HepG2 (cell line): ENCODE data around the gene SH2D3A. TPM values are rescaled to one million over a fixed set of nuclear protein-coding genes. Genes with fewer than 3 reads are reported as not detected.

Experiments used
- CBX5 ChIP-seq: sonication (generic); formaldehyde crosslinking; IDR thresholded peaks from 2 replicates; pipeline ENCODE4 v1.4.0; 2020; ENCODE audit warnings: missing genetic modification reagents, borderline replicate concordance
- DNMT1 ChIP-seq: sonication (generic); formaldehyde crosslinking; IDR thresholded peaks from 2 replicates; pipeline ENCODE4 v1.5.1; 2020; ENCODE audit warnings: mild to moderate bottlenecking, missing genetic modification reagents
- EP300 ChIP-seq, 3 experiments: sonication (generic) in 1 of 3; formaldehyde crosslinking in 1 of 3; IDR thresholded peaks; 2 replicates each; pipeline versions ENCODE4 v1.5.1 to v1.6.1; 2011 to 2020; ENCODE audit warnings: low read depth in 2 of 3, low read length in 2 of 3, borderline replicate concordance in 1 of 3, improper control_type of control experiment in 1 of 3, mild to moderate bottlenecking in 1 of 3, missing genetic modification reagents in 1 of 3, moderate library complexity in 1 of 3
- GLI4 ChIP-seq: sonication (generic); formaldehyde crosslinking; IDR thresholded peaks from 2 replicates; pipeline ENCODE4 v1.5.1; 2020; ENCODE audit warnings: missing genetic modification reagents, mild to moderate bottlenecking, moderate library complexity, borderline replicate concordance
- POLR2AphosphoS2 ChIP-seq: IDR thresholded peaks from 2 replicates; pipeline ENCODE4 v1.6.1; 2011; ENCODE audit warnings: low read depth, low read length, improper control_type of control experiment
- RAD21 ChIP-seq: fragments of 450-650 bp; formaldehyde crosslinking; IDR thresholded peaks from 2 replicates; pipeline ENCODE4 v1.5.0; 2020; ENCODE audit warnings: mild to moderate bottlenecking
- RARA ChIP-seq: IDR thresholded peaks from 2 replicates; pipeline ENCODE4 v1.6.1; 2016; ENCODE audit warnings: missing genetic modification reagents, missing compliant biosample characterization
- SOX6 ChIP-seq, 2 experiments: fragments of 450-650 bp in 1 of 2; sonication (generic) in 1 of 2; formaldehyde crosslinking in 1 of 2; IDR thresholded peaks; 2 replicates each; pipeline versions ENCODE4 v1.4.0 to v1.6.1; 2017 to 2020; ENCODE audit warnings: antibody characterized with exemption in 1 of 2, mild to moderate bottlenecking in 1 of 2, missing genetic modification reagents in 1 of 2
- SSRP1 ChIP-seq: IDR thresholded peaks from 2 replicates; pipeline ENCODE4 v1.6.1; 2016; ENCODE audit warnings: control low read depth
- SUZ12 ChIP-seq: fragments of 150-350 bp; IDR thresholded peaks from 2 replicates; pipeline ENCODE4 v1.6.1; 2014; ENCODE audit warnings: low read depth, low read length
- THYN1 ChIP-seq: sonication (generic); formaldehyde crosslinking; IDR thresholded peaks from 2 replicates; pipeline ENCODE4 v1.8.1; 2023; ENCODE audit warnings: low read depth, mild to moderate bottlenecking, moderate library complexity, missing genetic modification reagents, borderline replicate concordance
- ZBTB7A ChIP-seq: sonication (generic); formaldehyde crosslinking; IDR thresholded peaks from 2 replicates; pipeline ENCODE4 v1.8.0; 2022; ENCODE audit warnings: mild to moderate bottlenecking, missing genetic modification reagents
- ZBTB8A ChIP-seq: sonication (generic); formaldehyde crosslinking; IDR thresholded peaks from 2 replicates; pipeline ENCODE4 v1.4.0; 2020; ENCODE audit warnings: mild to moderate bottlenecking, low read depth, missing genetic modification reagents, borderline replicate concordance
- ZFP82 ChIP-seq: sonication (generic); formaldehyde crosslinking; IDR thresholded peaks from 2 replicates; pipeline ENCODE4 v1.5.1; 2020; ENCODE audit warnings: mild to moderate bottlenecking, missing genetic modification reagents, borderline replicate concordance
- ZFY ChIP-seq: sonication (generic); formaldehyde crosslinking; IDR thresholded peaks from 2 replicates; pipeline ENCODE4 v1.4.0; 2020; ENCODE audit warnings: missing genetic modification reagents
- ZNF20 ChIP-seq: sonication (generic); formaldehyde crosslinking; IDR thresholded peaks from 2 replicates; pipeline ENCODE4 v1.4.0; 2020; ENCODE audit warnings: mild to moderate bottlenecking, moderate library complexity, missing genetic modification reagents
- ZNF543 ChIP-seq: sonication (generic); formaldehyde crosslinking; IDR thresholded peaks from 2 replicates; pipeline ENCODE4 v1.4.0; 2020; ENCODE audit warnings: mild to moderate bottlenecking, missing genetic modification reagents
- ZNF652 ChIP-seq: IDR thresholded peaks from 2 replicates; pipeline ENCODE4 v1.6.1; 2016; ENCODE audit warnings: low read depth, borderline replicate concordance
- ZNF703 ChIP-seq: sonication (generic); formaldehyde crosslinking; IDR thresholded peaks from 2 replicates; pipeline ENCODE4 v1.5.1; 2020; ENCODE audit warnings: missing genetic modification reagents, mild to moderate bottlenecking, moderate library complexity, borderline replicate concordance
- ZNF713 ChIP-seq: sonication (generic); formaldehyde crosslinking; IDR thresholded peaks from 2 replicates; pipeline ENCODE4 v1.4.0; 2020; ENCODE audit warnings: mild to moderate bottlenecking, missing genetic modification reagents
- polyA plus RNA-seq, 8 experiments: library from polyadenylated mRNA; depleted of rRNA in 3 of 8; stranded (reverse) in 7 of 8; unstranded in 1 of 8; fragments of >200 nt; fragmentation: Illumina TruSeq in 4 of 8; extraction: Trizol in 4 of 8; gene quantifications; 2 replicates each; pipeline versions ENCODE4 v1.2.1 to v1.2.3, GENCODE V29; 2011 to 2016; ENCODE audit warnings: low read depth in 4 of 8, missing spikeins in 1 of 8, mixed read lengths in 1 of 8; ENCODE audit not compliant: insufficient read depth in 1 of 8
- total RNA-seq, 5 experiments: library from RNA; depleted of rRNA; stranded (reverse); fragments of >200 nt; fragmentation: Illumina TruSeq; extraction: Trizol; gene quantifications; 2 replicates each; pipeline ENCODE4 v1.2.3, GENCODE V29; 2016; ENCODE audit warnings: low read depth in 1 of 5
- TF ChIP-seq, protein P1 (sequence below): sonication (generic); formaldehyde crosslinking; IDR thresholded peaks from 2 replicates; pipeline ENCODE4 v1.4.0; 2020; ENCODE audit warnings: missing genetic modification reagents, mild to moderate bottlenecking, borderline replicate concordance
- TF ChIP-seq, protein P2 (sequence below): IDR thresholded peaks from 2 replicates; pipeline ENCODE4 v1.6.1; 2016; ENCODE audit warnings: low read depth, control low read depth

SH2D3A gene
- total and polyA plus RNA-seq, 2 of the 13 experiments (the other 11 are each of a cell fraction or from before 2014, with no cell fraction given) = 1.0 to 2.2 TPM

DNA sequence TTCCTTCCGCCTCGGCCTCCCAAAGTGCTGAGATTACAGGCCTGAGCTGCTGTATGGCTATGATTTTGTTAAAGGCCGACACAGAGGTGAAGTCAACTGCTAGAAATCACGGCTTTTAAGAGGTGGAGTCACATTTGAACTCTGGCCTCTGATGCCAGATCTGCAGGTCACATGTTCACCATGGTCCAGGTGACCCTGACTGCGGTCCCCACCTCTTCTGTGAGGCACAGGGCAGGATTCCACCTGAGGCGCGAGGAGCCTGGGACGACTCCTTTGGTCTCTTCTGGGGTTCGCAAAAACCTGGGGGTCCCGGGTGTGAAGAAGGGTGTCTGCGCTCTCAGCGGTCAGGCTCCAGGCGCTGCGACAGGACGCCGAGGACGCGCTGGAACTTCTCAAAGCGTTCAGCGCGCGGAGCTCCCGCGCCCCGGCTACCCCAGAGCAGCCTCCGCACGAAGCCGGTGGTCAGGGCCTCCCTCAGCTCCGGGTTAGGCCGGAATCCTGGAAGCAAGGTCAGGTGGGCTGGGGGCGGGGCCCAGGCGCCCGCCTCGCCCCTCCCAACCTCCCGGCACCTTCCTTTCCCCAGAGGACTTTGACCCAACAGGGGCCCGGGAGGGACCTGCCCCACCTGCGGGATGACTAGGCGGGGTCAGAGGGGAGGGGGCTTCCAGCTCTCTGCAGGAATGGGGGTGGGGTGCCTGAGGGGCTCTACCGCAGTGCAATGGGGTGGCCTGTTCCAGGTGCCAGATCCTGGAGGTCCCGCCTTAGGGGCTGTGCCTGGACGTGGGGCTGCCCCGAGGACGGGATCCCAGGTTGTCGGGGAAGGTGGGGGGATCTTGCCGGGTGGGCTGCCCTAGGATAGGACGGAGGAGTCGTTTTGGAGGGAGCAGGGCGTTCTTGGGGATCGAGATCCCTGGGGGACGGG lies 14.7 kb downstream of the SH2D3A start (continued):
- no peak for TF ChIP-seq ZNF652 (CRISPR knock-in tag)
- TF ChIP-seq, protein P1, sequence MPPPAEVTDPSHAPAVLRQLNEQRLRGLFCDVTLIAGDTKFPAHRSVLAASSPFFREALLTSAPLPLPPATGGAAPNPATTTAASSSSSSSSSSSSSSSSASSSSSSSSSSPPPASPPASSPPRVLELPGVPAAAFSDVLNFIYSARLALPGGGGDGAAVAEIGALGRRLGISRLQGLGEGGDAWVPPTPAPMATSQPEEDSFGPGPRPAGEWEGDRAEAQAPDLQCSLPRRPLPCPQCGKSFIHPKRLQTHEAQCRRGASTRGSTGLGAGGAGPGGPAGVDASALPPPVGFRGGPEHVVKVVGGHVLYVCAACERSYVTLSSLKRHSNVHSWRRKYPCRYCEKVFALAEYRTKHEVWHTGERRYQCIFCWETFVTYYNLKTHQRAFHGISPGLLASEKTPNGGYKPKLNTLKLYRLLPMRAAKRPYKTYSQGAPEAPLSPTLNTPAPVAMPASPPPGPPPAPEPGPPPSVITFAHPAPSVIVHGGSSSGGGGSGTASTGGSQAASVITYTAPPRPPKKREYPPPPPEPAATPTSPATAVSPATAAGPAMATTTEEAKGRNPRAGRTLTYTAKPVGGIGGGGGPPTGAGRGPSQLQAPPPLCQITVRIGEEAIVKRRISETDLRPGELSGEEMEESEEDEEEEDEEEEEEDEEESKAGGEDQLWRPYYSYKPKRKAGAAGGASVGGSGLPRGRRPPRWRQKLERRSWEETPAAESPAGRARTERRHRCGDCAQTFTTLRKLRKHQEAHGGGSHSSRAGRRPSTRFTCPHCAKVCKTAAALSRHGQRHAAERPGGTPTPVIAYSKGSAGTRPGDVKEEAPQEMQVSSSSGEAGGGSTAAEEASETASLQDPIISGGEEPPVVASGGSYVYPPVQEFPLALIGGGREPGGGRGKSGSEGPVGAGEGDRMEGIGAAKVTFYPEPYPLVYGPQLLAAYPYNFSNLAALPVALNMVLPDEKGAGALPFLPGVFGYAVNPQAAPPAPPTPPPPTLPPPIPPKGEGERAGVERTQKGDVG (CRISPR knock-in tag) = no peak
- TF ChIP-seq ZNF543 (CRISPR knock-in tag) = no peak
- no peak; the same call in 1 of the 2 replicates for TF ChIP-seq ZNF713 (CRISPR knock-in tag)
- peak; percentile 83 for TF ChIP-seq ZFY (CRISPR knock-in tag)
- TF ChIP-seq ZBTB8A (CRISPR knock-in tag) = no peak
- TF ChIP-seq RAD21 (CRISPR knock-in tag) = 0 out of 2 replicates have a peak, but pooled peaks have one; percentile 20
- no peak for TF ChIP-seq ZFP82
- TF ChIP-seq GLI4 (CRISPR knock-in tag) = peak; percentile 30; the same call in 1 of the 2 replicates
- TF ChIP-seq EP300 (IDR thresholded peaks at IDR 0.05; ENCODE audit: low read depth in 2 of 2, low read length in 2 of 2) = peak in 1 of 2 experiments; percentile 50; a peak in 2 of 4 replicates
- no peak; the same call in 1 of the 2 replicates for TF ChIP-seq EP300 (CRISPR knock-in tag; IDR thresholded peaks at IDR 0.05; ENCODE audit: borderline replicate concordance)
- no peak for TF ChIP-seq CBX5 (CRISPR knock-in tag)
- TF ChIP-seq DNMT1 (CRISPR knock-in tag) = no peak
- TF ChIP-seq SUZ12 = no peak
- no peak; the same call in 1 of the 2 replicates for TF ChIP-seq RARA
- no peak for TF ChIP-seq SOX6 (IDR thresholded peaks at IDR 0.05)
- TF ChIP-seq SOX6 (CRISPR knock-in tag; IDR thresholded peaks at IDR 0.05) = peak; percentile 80
- TF ChIP-seq POLR2AphosphoS2 = no peak
- no peak for TF ChIP-seq SSRP1
- no peak for TF ChIP-seq ZNF20
- TF ChIP-seq, protein P2, sequence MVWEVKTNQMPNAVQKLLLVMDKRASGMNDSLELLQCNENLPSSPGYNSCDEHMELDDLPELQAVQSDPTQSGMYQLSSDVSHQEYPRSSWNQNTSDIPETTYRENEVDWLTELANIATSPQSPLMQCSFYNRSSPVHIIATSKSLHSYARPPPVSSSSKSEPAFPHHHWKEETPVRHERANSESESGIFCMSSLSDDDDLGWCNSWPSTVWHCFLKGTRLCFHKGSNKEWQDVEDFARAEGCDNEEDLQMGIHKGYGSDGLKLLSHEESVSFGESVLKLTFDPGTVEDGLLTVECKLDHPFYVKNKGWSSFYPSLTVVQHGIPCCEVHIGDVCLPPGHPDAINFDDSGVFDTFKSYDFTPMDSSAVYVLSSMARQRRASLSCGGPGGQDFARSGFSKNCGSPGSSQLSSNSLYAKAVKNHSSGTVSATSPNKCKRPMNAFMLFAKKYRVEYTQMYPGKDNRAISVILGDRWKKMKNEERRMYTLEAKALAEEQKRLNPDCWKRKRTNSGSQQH (CRISPR knock-in tag) = no peak
- TF ChIP-seq ZBTB7A (CRISPR knock-in tag) = peak; percentile 21; the same call in 1 of the 2 replicates
- TF ChIP-seq ZNF703 (CRISPR knock-in tag) = no peak
- no peak for TF ChIP-seq THYN1 (CRISPR knock-in tag)
